Measurements from ENCODE around the gene CELA2A.
"Not testable (repeated sequence)": the region's sequence is repeated elsewhere in the genome, so short reads cannot be mapped to it uniquely, and the experiment has no call there.

Gene CELA2A

DNA sequence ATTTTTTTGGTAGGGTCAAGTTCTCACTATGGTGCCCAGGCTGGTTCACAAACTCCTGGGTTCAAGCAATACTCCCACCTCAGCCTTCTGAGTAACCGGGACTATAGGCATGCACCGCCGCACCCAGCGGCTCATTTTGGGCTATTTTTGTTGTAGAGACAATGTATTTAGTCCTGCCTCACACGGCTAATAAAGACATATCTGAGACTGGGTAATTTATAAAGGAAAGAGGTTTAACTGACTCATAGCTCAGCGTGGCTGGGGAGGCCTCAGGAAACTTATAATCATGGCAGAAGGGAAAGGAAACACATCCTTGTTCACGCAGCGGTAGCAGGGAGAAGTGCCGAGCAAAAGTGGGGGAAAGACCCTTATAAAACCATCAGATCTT is 4.2 kb downstream of the CELA2A start:
- Histone ChIP-seq H3K4me1 (ENCODE audit: insufficient read depth, low read length) (no peaks in the 10 kb centered on the region), H3K9me3 (ENCODE audit: control insufficient read depth, insufficient read depth, low read length) (no peaks in the 10 kb centered on the region), H3K9ac (ENCODE audit: low read depth, low read length) (no peak overlapping the region)

DNA sequence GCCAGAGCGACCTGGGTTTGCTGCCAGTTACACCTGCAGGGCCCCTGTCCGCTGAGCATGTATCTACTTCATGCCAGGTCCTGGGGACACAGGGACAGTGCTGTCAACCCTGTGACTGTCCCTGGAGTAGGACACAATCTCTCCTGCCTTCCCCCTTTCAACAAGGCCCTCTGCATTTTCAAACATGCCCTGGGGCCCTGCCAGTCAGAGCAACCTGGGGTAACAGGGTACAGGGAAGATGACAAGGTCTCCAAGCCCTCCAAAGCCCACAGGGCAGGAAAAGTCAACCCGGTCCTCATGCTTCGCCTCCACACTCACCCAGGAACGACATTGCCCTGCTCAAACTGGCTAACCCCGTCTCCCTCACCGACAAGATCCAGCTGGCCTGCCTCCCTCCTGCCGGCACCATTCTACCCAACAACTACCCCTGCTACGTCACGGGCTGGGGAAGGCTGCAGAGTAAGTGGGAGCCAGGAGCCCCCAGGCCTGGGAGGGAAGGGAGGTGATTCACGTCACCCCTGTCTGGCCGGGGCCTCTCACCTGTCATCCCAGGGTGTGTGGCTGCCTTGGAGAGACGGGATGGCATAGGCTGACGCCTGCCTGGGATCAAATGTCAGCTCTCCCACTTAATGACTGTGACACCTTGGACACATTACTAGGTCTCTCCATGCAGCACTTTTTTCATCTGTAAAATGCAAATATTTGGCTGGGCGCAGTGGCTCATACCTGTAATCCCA is 6.7 kb downstream of the CELA2A start:
- H3K9me3 ChIP-seq (ENCODE audit: control insufficient read depth, insufficient read depth, low read length); H3K4me1 ChIP-seq (ENCODE audit: insufficient read depth, low read length); H3K9ac ChIP-seq (ENCODE audit: low read depth, low read length); H3K36me3 ChIP-seq (ENCODE audit: insufficient read depth, low read length): not testable (repeated sequence)

More for the DNA sequence above, 4.2 kb downstream of the CELA2A start:
- no peaks in the 10 kb centered on the region for H3K36me3 ChIP-seq (ENCODE audit: insufficient read depth, low read length)

DNA sequence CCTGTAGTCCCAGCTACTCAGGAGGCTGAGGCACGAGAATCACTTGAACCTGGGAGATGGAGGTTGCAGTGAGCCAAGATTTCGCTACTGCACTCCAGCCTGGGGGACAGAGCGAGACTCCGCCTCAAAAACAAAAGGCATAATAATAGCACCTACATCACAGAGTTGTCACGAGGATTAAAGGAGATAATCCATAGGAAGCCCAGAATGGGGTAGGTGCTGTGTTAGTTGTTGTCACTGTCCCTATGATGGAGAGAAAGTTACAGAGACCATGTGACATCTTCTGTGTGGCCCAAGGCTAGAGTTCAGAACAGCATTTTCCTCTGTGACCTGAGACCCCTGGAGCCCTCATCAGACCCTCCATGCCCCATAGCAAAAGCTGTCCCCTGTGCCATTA is 7.4 kb downstream of the CELA2A start:
- H3K9ac ChIP-seq (ENCODE audit: low read depth, low read length); H3K36me3 ChIP-seq (ENCODE audit: insufficient read depth, low read length); H3K4me1 ChIP-seq (ENCODE audit: insufficient read depth, low read length); H3K9me3 ChIP-seq (ENCODE audit: control insufficient read depth, insufficient read depth, low read length): not testable (repeated sequence)

DNA sequence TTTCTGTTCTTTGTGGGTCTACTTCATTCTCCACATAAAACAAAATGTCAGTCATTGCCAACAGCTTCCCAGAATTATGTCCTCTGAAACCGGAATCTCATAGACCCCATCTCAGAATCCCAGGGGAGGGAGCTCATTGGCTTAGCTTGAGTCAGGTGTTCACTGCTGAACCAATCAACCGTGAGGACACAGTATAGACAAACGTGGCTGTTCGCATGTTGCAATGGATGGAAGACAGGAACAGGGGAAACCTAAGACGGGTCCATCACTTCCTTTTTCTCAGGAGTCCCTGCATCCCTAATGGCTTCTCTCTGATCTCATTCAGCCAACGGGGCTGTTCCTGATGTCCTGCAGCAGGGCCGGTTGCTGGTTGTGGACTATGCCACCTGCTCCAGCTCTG is 9.1 kb downstream of the CELA2A start:
- no peak overlapping the region for H3K9ac ChIP-seq (ENCODE audit: low read depth, low read length)
- H3K4me1 ChIP-seq (ENCODE audit: insufficient read depth, low read length): no peaks in the 10 kb centered on the region
- H3K36me3 ChIP-seq (ENCODE audit: insufficient read depth, low read length): no peaks in the 10 kb centered on the region
- H3K9me3 ChIP-seq (ENCODE audit: control insufficient read depth, insufficient read depth, low read length): no peaks in the 10 kb centered on the region

DNA sequence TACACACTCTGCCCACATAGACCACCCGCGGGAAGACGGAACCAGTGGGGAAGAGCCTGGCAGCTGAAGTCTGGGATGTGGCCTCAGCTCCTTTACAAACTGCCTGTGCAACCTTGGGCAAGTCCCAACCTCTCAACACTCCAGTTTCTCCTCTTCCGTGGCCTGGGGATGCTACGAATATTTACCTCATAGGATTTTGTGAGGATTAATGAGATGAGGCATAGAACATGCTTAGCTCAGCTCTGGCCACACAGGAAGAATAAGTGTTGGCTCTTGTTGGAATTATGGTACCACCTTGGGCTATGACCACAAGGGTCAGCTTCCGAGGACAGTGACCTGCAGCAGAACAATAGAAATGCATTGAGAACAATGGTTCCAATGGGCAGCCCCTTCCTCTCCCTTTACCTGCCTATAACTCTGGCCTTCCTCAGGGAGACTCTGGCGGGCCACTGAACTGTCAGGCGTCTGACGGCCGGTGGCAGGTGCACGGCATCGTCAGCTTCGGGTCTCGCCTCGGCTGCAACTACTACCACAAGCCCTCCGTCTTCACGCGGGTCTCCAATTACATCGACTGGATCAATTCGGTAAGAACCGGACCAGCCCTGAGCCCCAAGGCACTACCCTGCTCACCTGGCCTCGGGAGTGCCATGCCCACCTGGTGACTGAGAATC is 10.6 kb downstream of the CELA2A start:
- H3K9me3 ChIP-seq (ENCODE audit: control insufficient read depth, insufficient read depth, low read length); H3K4me1 ChIP-seq (ENCODE audit: insufficient read depth, low read length); H3K9ac ChIP-seq (ENCODE audit: low read depth, low read length); H3K36me3 ChIP-seq (ENCODE audit: insufficient read depth, low read length): not testable (repeated sequence)

DNA sequence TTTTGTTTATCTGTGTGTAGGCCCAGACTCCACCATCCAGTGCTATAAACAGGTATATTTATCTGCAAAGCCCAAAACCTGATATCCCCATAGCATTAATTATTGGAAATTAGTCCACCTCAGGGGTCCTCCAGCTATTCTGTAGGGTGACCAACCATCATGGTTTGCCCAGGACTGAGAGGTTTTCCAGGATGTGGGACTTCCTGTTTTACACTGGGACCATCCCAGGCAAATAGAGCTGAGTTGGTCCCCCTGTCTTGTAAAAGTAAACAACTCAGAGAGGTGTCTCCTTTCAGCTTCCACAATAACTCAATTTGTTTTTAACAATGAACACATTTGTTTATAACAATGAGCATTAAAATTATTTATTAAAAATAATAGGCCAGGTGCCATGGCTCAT is 11.6 kb downstream of the CELA2A start:
- no peaks in the 10 kb centered on the region for H3K4me1 ChIP-seq (ENCODE audit: insufficient read depth, low read length)
- no peaks in the 10 kb centered on the region for H3K9me3 ChIP-seq (ENCODE audit: control insufficient read depth, insufficient read depth, low read length)
- H3K36me3 ChIP-seq (ENCODE audit: insufficient read depth, low read length): no peaks in the 10 kb centered on the region
- no peak overlapping the region for H3K9ac ChIP-seq (ENCODE audit: low read depth, low read length)

DNA sequence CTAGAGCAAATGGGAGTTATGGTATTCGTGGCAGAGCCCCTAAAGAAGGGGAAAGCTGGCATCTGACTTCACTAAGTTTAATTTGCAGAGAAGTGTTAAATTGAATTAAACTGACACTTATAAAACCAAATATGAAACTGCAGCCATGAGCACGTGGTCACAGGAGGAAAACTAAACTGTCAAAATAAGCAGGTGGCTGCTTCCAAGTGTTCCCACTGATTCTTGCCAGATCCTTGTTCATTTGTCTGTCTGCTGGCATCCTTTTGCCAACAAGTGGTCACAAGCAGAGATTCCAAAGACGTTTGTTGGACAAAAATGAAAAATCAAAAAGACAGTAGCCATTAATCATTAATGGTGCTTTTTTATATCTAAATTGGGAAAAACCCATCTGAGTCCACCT is 12.8 kb downstream of the CELA2A start:
- Histone ChIP-seq H3K36me3 (ENCODE audit: insufficient read depth, low read length) (no peaks in the 10 kb centered on the region), H3K9ac (ENCODE audit: low read depth, low read length) (no peak overlapping the region)

DNA sequence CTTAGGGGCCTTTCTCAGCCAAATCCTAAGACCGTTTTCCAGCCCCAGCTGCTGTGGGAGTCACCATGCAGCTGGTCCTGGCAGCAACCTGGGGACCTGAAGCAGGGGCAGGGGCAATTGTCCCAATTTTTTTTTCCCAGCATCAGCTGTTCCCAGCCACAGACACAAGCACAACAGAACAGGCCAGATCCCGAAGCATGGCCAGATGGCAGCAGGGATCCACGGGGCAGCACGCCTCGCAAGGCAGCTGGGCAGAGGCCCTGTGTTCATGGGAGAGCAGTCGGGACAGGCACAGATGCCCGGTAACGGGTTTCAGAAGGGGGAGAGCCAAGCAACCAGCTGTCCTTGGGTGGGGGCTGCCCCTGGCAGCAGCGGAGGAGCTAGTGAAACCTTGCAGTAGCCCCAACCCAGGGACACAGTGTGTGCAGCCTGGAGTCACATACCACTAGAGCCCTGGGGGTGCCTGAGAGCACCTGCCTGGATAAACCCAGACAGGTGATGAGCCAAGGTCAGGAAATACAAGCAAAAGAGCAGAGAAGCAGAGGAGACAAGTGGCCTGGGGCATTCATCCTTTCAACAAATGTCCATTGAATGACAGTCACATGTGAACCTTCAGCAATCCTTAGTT is 13.4 kb downstream of the CELA2A start:
- H3K36me3 ChIP-seq (ENCODE audit: insufficient read depth, low read length); H3K4me1 ChIP-seq (ENCODE audit: insufficient read depth, low read length); H3K9ac ChIP-seq (ENCODE audit: low read depth, low read length); H3K9me3 ChIP-seq (ENCODE audit: control insufficient read depth, insufficient read depth, low read length): not testable (repeated sequence)

More for the DNA sequence above, 12.8 kb downstream of the CELA2A start:
- no peaks in the 10 kb centered on the region for H3K9me3 ChIP-seq (ENCODE audit: control insufficient read depth, insufficient read depth, low read length)
- no peaks in the 10 kb centered on the region for H3K4me1 ChIP-seq (ENCODE audit: insufficient read depth, low read length)

DNA sequence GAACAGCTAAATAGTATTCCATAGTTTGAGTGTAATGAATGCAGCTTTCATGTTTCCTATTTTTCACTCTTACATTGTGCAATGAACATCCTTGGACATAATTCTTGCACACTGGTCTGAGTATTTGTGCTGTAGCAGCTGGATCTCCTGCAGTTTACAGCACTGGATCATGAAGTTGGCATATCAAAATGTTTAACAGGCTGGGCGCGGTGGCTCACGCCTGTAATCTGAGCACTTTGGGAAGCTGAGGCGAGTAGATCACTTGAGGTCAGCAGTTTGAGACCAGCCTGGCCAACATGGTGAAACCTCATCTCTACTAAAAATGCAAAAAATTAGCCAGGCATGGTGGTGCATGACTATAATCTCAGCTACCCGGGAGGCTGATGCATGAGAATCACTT is 14.5 kb downstream of the CELA2A start:
- H3K9ac ChIP-seq (ENCODE audit: low read depth, low read length); H3K4me1 ChIP-seq (ENCODE audit: insufficient read depth, low read length); H3K36me3 ChIP-seq (ENCODE audit: insufficient read depth, low read length); H3K9me3 ChIP-seq (ENCODE audit: control insufficient read depth, insufficient read depth, low read length): not testable (repeated sequence)

DNA sequence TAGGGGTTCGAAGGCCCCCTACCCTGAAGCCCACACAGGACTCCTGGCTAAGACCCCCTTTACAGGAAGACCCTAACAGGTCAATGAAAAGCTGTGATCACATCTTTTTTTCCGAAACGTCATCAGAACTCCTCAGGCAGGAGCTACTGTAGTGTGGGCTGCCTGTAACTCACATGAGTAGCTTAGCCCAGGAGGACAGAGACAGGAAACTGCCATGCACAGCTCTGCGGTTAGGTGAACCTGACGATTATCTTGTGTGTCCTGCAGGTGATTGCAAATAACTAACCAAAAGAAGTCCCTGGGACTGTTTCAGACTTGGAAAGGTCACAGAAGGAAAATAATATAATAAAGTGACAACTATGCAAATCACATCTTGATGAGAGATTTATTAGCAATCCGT is 15.2 kb downstream of the CELA2A start:
- not testable (repeated sequence) for H3K4me1 ChIP-seq (ENCODE audit: insufficient read depth, low read length); H3K9me3 ChIP-seq (ENCODE audit: control insufficient read depth, insufficient read depth, low read length); H3K36me3 ChIP-seq (ENCODE audit: insufficient read depth, low read length); H3K9ac ChIP-seq (ENCODE audit: low read depth, low read length)

DNA sequence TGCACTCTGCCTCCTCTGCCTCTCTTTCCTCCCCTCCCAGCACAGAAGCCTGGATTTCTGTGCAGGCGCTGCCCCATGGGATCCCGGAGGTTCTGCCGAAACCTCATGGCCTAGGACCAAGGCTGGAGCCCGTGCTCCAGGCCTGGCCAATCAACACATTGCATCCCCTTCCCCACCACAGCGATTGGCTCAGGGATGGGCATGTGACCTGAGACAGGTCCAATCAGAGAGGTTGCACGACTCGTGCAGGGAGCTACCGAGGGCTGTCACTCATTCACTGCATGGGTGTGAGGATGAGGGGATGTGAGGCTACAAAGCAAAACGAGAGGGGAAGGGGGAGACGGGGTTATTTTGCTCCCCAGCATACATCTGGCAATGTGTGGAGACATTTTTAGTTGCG is 16.1 kb downstream of the CELA2A start:
- H3K9me3 ChIP-seq (ENCODE audit: control insufficient read depth, insufficient read depth, low read length): no peaks in the 10 kb centered on the region

DNA sequence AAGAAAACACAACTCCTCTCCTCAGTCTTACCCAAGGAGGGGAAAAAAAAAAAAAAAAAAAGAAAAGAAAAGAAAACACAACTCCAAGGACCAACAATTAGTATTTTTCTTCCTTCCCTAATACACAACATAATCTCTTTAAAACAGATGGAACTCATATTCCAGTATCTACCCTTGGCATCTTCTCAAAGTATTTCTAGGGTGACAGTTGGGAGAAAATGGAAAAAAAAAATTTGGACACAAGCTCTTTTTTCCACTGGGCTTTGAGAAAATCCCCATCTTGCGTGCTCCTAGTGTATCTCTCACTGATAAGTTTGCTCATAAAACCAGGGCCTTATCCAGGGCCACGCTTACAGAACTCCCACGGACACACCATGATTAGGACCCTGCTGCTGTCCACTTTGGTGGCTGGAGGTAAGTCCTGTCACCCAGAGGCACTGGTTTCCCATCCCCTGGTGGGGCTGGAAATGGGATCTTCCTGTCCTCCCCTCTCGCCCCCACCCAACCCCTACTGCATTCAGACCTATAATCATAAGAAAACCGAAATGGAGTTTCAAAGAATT is 19.3 kb downstream of the CELA2A start, which contains the start of gene CELA2B:
CELA2B (plus strand) TSS at position 353 of the 563 bp plus-strand sequence; CDS start at position 375, 22 bp downstream.
- no peaks in the 10 kb centered on the region for H3K36me3 ChIP-seq (ENCODE audit: insufficient read depth, low read length)
- H3K9me3 ChIP-seq (ENCODE audit: control insufficient read depth, insufficient read depth, low read length): no peaks in the 10 kb centered on the region
- H3K4me1 ChIP-seq (ENCODE audit: insufficient read depth, low read length): no peaks in the 10 kb centered on the region
- H3K9ac ChIP-seq (ENCODE audit: low read depth, low read length): no peak within 1 kb of the TSS

More for the DNA sequence above, 16.1 kb downstream of the CELA2A start:
- Histone ChIP-seq H3K9ac (ENCODE audit: low read depth, low read length) (no peak overlapping the region), H3K36me3 (ENCODE audit: insufficient read depth, low read length) (no peaks in the 10 kb centered on the region), H3K4me1 (ENCODE audit: insufficient read depth, low read length) (no peaks in the 10 kb centered on the region)

DNA sequence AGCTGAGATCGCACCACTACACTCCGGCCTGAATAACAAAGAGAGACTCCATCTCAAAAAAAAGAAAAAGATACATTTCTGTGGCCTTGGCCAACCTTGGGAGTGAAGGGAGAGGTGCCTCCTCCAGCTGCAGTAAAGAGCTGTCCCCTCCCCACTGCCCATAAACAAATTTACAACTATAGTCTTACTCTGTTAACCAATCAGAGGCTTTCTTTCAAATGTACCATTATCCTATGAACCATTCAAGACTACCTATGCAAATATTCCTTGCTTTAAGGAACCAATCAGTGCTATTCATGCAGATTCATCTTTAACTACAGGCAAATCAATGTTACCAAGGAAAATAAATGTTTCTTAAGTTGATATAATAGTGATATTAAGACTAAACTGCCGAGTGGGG is 20.4 kb downstream of the CELA2A start:
- Histone ChIP-seq H3K36me3 (ENCODE audit: insufficient read depth, low read length) (no peaks in the 10 kb centered on the region), H3K4me1 (ENCODE audit: insufficient read depth, low read length) (no peaks in the 10 kb centered on the region), H3K9ac (ENCODE audit: low read depth, low read length) (no peak overlapping the region), H3K9me3 (ENCODE audit: control insufficient read depth, insufficient read depth, low read length) (no peaks in the 10 kb centered on the region)

DNA sequence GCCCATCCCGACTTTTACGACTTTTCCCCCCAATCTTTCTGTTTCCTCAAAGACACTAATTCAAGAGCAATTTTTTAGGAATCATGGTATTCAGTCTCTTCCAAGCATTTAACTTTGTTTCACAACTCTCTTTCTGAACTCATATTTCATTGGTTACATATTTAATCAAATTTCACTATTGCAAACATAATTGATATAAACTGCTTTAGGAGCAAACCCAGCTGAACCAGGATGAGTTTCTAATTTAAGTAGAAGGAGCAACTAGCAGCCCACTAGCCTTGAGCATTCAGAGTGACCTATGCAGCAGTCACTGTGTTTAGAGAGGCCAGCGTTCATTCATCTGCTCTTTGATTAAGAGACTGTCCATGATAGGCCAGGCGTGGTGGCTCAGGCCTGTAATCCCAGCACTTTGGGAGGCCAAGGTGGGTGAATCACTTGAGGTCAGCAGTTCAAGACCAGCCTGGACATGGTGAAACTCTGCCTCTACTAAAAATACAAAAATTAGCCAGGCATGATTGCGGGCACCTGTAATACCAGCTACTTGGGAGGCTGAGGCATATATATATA is 21.2 kb downstream of the CELA2A start:
- H3K9ac ChIP-seq (ENCODE audit: low read depth, low read length): no peak overlapping the region
- H3K36me3 ChIP-seq (ENCODE audit: insufficient read depth, low read length): no peaks in the 10 kb centered on the region
- no peaks in the 10 kb centered on the region for H3K4me1 ChIP-seq (ENCODE audit: insufficient read depth, low read length)
- no peaks in the 10 kb centered on the region for H3K9me3 ChIP-seq (ENCODE audit: control insufficient read depth, insufficient read depth, low read length)
